NB4 (cell line): ENCODE results near the gene ZSWIM8.

Source experiments
- CTCF ChIP-seq: IDR thresholded peaks from one replicate; pipeline ENCODE4 v1.5.1; 2012; ENCODE audit warnings: low read depth, low read length
- MYC ChIP-seq: IDR thresholded peaks from 2 replicates; pipeline ENCODE4 v1.6.1; 2011; ENCODE audit warnings: low read depth, low read length
- POLR2A ChIP-seq: IDR thresholded peaks from 2 replicates; pipeline ENCODE4 v1.6.1; 2011; ENCODE audit warnings: mild to moderate bottlenecking; ENCODE audit not compliant: insufficient read length; ENCODE audit errors: extremely low read depth
- TF ChIP-seq, protein P1 (sequence below): IDR thresholded peaks from 2 replicates; pipeline ENCODE4 v1.6.1; 2011; ENCODE audit warnings: low read depth, low read length

DNA sequence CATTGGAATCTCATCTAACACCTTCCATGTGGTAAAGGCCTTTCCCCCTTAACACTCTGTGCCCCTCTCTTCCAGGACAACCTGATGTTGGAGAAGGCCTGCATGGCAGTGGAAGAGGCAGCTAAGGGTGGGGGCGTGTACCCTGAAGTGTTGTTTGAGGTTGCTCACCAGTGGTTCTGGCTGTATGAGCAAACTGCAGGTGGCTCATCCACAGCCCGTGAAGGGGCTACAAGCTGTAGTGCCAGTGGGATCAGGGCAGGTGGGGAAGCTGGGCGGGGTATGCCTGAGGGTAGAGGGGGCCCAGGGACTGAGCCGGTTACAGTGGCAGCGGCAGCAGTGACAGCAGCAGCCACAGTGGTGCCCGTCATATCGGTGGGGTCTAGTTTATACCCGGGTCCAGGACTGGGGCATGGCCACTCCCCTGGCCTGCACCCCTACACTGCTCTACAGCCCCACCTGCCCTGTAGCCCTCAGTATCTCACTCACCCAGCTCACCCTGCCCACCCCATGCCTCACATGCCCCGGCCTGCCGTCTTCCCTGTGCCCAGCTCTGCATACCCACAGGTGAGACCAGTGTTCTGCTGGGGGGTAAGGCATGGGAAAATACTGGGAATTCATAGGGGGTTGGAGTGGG is 13.6 kb downstream of the ZSWIM8 start:
- TF ChIP-seq CTCF (no peak), POLR2A (no peak), MYC (no peak)
- TF ChIP-seq, protein P1, sequence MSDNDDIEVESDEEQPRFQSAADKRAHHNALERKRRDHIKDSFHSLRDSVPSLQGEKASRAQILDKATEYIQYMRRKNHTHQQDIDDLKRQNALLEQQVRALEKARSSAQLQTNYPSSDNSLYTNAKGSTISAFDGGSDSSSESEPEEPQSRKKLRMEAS: no peak
